Gastrocnemius medialis (tissue), 4 donors: ENCODE results near the gene CD276.

ENCODE experiments used
- POLR2A ChIP-seq, 2 donors: fragments of 450-650 bp; IDR thresholded peaks; one replicate each; pipeline ENCODE4 v1.6.1; 2017; ENCODE audit warnings: antibody characterized with exemption in 2 of 2, mild to moderate bottlenecking in 2 of 2, moderate library complexity in 2 of 2
- TF ChIP-seq, protein P1 (sequence below), 5 experiments: fragments of 450-650 bp in 3 of 5; fragments of 200-600 bp in 2 of 5; sonication (generic) in 2 of 5; IDR thresholded peaks in 4 of 5; conservative IDR thresholded peaks in 1 of 5; 1 replicate in 4 of 5; 2 replicates in 1 of 5; pipeline ENCODE4 v1.5.1; 2016 to 2019; ENCODE audit warnings: antibody characterized with exemption in 5 of 5, mild to moderate bottlenecking in 3 of 5, moderate library complexity in 3 of 5

DNA sequence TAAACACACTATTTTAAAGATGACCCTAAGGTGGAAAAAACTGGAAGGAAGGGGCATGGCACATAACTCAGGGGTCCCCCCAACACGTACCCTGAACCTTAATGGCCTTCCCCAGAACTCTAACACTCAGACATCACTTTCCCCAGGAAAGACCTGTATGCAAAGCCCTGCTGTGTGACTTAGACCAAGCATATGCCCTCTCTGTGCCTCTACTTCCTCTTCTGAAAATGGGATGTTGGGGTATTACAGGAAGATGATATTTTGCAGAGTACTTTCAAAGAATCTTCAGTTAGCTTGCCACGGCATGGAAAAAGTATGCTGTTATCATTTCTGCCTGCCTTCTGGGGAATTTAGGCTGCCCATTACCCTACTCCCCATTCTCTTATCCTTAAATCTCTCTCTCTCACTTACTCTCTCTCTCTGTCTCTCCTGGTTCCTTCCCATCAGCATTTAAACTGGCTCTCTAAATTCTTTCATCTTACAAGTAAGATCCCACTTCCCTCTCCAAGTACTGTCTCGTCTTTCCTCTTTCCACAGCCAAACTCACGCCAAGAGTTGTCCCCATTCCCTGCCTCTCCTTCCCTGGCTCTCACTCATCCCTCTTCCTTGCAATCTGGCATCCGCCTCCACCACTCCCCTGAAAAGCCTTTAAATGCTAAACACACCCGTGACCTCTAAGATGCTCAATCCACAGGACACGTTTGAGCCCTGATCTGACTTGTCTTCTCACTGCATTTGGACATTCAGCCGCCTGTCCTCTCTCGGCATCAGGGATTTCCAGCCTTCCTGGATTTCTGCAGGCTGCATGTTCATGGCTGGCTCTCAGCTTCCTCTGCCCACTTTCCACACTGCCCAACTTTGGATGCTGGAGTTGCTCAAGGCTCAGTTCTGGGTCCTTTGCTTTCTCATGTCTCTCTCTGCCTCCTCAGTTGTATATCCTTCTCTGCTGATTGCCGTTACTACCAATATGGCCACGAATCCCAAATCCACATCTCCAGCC is 76.4 kb downstream of the CD276 start:
- no peak for TF ChIP-seq POLR2A (IDR thresholded peaks at IDR 0.05)
- TF ChIP-seq, protein P1, sequence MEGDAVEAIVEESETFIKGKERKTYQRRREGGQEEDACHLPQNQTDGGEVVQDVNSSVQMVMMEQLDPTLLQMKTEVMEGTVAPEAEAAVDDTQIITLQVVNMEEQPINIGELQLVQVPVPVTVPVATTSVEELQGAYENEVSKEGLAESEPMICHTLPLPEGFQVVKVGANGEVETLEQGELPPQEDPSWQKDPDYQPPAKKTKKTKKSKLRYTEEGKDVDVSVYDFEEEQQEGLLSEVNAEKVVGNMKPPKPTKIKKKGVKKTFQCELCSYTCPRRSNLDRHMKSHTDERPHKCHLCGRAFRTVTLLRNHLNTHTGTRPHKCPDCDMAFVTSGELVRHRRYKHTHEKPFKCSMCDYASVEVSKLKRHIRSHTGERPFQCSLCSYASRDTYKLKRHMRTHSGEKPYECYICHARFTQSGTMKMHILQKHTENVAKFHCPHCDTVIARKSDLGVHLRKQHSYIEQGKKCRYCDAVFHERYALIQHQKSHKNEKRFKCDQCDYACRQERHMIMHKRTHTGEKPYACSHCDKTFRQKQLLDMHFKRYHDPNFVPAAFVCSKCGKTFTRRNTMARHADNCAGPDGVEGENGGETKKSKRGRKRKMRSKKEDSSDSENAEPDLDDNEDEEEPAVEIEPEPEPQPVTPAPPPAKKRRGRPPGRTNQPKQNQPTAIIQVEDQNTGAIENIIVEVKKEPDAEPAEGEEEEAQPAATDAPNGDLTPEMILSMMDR (IDR thresholded peaks at IDR 0.05 in 4 of 5, conservative IDR thresholded peaks at IDR 0.05 in 1 of 5), result no peak
